SK-N-SH treated with all-trans-retinoic acid at 6 μM for 48 hours (cell line): ENCODE measurements around the gene POC1A.

Source experiments
- BACH2 ChIP-seq: fragments of 250-450 bp; sonication (Bioruptor Pico); IDR thresholded peaks from 2 replicates; pipeline ENCODE4 v1.9.0; 2021; ENCODE audit warnings: mild to moderate bottlenecking, borderline replicate concordance
- ESRRG ChIP-seq: fragments of 250-450 bp; sonication (Bioruptor Pico); IDR thresholded peaks from 2 replicates; pipeline ENCODE4 v1.6.1; 2021; ENCODE audit warnings: mild to moderate bottlenecking
- ISL1 ChIP-seq: fragments of 250-450 bp; sonication (Bioruptor Pico); IDR thresholded peaks from 2 replicates; pipeline ENCODE4 v2.1.2; 2022; ENCODE audit warnings: mild to moderate bottlenecking, moderate library complexity
- SNAI2 ChIP-seq: fragments of 250-450 bp; sonication (Bioruptor Pico); IDR thresholded peaks from 2 replicates; pipeline ENCODE4 v1.5.0; 2020; ENCODE audit warnings: mild to moderate bottlenecking, moderate library complexity
- TCF4 ChIP-seq: fragments of 250-450 bp; sonication (Bioruptor Pico); IDR thresholded peaks from 2 replicates; pipeline ENCODE4 v1.8.0; 2021; ENCODE audit warnings: mild to moderate bottlenecking, moderate library complexity, borderline replicate concordance
- ZC3H10 ChIP-seq: fragments of 250-450 bp; sonication (Bioruptor Pico); IDR thresholded peaks from 2 replicates; pipeline ENCODE4 v1.5.1; 2021; ENCODE audit warnings: mild to moderate bottlenecking, moderate library complexity
- ZFP3 ChIP-seq: fragments of 250-450 bp; sonication (Bioruptor Pico); IDR thresholded peaks from 2 replicates; pipeline ENCODE4 v1.5.0; 2020; ENCODE audit warnings: mild to moderate bottlenecking, moderate library complexity
- TF ChIP-seq, protein P1 (sequence below): fragments of 250-450 bp; sonication (Bioruptor Pico); IDR thresholded peaks from 2 replicates; pipeline ENCODE4 v1.5.1; 2021; ENCODE audit warnings: mild to moderate bottlenecking, moderate library complexity
- TF ChIP-seq, protein P2 (sequence below): fragments of 250-450 bp; sonication (Bioruptor Pico); IDR thresholded peaks from 2 replicates; pipeline ENCODE4 v1.5.1; 2020; ENCODE audit warnings: low read depth, mild to moderate bottlenecking, moderate library complexity
- TF ChIP-seq, protein P3 (sequence below): fragments of 250-450 bp; sonication (Bioruptor Pico); IDR thresholded peaks from 2 replicates; pipeline ENCODE4 v1.8.0; 2020; ENCODE audit warnings: mild to moderate bottlenecking, moderate library complexity, borderline replicate concordance

DNA sequence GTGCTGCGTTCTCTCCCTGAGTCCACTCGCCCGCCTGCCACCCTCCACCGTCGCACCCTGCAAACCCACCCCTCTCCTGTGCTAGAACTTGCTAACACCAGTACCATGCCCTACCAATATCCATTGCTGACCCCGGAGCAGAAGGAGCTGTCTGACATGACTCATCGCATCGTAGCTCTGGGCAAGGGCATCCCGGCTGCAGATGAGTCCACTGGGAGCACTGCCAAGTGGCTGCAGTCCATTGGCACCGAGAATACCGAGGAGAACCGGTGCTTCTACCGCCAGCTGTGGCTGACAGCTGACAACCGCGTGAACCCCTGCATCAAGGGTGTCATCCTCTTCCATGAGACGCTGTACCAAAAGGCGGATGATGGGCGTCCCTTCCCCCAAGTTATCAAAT, 38.8 kb upstream of the POC1A start:
- TF ChIP-seq, protein P1, sequence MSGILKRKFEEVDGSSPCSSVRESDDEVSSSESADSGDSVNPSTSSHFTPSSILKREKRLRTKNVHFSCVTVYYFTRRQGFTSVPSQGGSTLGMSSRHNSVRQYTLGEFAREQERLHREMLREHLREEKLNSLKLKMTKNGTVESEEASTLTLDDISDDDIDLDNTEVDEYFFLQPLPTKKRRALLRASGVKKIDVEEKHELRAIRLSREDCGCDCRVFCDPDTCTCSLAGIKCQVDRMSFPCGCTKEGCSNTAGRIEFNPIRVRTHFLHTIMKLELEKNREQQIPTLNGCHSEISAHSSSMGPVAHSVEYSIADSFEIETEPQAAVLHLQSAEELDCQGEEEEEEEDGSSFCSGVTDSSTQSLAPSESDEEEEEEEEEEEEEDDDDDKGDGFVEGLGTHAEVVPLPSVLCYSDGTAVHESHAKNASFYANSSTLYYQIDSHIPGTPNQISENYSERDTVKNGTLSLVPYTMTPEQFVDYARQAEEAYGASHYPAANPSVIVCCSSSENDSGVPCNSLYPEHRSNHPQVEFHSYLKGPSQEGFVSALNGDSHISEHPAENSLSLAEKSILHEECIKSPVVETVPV (CRISPR knock-in tag): no peak
- TF ChIP-seq ISL1 (CRISPR knock-in tag) (no peak), SNAI2 (CRISPR knock-in tag) (no peak), TCF4 (no peak), BACH2 (CRISPR knock-in tag) (no peak), ZC3H10 (no peak), ZFP3 (peak; percentile 99), ESRRG (CRISPR knock-in tag) (no peak)
- TF ChIP-seq, protein P2, sequence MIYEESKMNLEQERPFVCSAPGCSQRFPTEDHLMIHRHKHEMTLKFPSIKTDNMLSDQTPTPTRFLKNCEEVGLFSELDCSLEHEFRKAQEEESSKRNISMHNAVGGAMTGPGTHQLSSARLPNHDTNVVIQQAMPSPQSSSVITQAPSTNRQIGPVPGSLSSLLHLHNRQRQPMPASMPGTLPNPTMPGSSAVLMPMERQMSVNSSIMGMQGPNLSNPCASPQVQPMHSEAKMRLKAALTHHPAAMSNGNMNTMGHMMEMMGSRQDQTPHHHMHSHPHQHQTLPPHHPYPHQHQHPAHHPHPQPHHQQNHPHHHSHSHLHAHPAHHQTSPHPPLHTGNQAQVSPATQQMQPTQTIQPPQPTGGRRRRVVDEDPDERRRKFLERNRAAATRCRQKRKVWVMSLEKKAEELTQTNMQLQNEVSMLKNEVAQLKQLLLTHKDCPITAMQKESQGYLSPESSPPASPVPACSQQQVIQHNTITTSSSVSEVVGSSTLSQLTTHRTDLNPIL (CRISPR knock-in tag): no peak
- TF ChIP-seq, protein P3, sequence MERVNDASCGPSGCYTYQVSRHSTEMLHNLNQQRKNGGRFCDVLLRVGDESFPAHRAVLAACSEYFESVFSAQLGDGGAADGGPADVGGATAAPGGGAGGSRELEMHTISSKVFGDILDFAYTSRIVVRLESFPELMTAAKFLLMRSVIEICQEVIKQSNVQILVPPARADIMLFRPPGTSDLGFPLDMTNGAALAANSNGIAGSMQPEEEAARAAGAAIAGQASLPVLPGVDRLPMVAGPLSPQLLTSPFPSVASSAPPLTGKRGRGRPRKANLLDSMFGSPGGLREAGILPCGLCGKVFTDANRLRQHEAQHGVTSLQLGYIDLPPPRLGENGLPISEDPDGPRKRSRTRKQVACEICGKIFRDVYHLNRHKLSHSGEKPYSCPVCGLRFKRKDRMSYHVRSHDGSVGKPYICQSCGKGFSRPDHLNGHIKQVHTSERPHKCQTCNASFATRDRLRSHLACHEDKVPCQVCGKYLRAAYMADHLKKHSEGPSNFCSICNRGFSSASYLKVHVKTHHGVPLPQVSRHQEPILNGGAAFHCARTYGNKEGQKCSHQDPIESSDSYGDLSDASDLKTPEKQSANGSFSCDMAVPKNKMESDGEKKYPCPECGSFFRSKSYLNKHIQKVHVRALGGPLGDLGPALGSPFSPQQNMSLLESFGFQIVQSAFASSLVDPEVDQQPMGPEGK: no peak
